GM19351 (cell line): ENCODE measurements around the gene SNX8.

Experiments used
- ATAC-seq: cut with Tn5 transposase; IDR thresholded peaks from one replicate; pipeline ENCODE4 v1.9.1; 2021; ENCODE audit warnings: mild to moderate bottlenecking, moderate library complexity; ENCODE audit not compliant: unreplicated experiment

SNX8 gene

DNA sequence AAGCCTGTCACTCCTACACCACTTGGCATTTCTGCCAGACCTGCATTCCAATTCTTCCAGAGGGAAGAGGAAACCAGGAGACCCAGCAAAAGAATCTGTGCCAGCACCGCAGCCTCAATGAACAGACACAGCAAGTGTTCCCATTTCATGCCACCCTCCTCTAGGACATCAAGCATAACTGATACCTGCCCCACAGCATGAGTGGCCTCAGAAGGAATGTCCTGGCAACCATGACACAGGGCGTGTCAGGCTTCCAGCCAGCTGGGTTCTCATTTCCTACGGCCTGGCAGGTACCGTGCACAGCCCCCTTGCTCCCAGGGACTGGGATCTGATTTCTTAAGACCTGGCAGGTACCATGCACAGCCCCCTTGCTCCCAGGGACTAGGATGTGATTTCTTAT lies 89.3 kb downstream of the SNX8 start:
- ATAC-seq: no peak

DNA sequence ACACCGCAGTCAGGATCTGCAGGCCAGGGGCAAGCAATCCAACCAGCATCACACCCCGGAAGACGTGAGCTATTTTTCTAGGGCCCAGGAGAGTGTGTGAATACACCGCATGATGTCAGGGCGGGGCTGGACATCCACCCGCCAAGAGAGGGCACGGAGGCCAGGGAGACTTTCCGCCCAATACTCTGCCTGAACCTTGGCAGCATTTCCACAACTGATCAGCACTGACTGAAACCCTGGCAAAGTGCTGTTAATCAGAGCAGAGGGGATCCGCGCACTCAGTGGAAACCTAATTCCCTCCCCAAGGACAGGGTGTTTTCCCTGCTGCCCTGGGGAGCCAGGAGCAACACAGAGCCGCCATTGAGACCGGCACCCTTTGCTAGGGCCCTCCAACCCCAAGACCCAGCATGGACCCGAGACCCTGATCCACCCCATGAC lies 89.7 kb downstream of the SNX8 start:
- no peak for ATAC-seq

DNA sequence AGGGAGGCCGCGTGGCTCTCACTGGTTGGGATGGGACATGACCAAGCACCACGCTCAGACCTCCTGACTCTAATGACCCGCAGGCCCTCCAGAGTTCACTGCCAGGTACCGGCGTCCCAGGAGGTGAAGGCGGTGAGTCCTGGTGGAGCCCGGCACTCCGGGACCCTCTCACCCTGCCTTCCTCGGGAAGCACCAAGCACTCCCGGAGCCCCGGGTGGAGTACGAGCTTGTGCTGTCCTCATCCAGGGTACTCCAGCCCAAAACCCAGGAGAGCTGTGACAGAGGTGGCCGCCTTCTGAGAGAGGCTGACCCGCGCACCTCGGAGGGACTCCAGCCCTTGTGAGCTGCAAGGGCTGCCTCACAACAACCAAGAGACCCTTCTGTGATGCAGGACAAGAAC lies 90.9 kb downstream of the SNX8 start:
- ATAC-seq: no peak

DNA sequence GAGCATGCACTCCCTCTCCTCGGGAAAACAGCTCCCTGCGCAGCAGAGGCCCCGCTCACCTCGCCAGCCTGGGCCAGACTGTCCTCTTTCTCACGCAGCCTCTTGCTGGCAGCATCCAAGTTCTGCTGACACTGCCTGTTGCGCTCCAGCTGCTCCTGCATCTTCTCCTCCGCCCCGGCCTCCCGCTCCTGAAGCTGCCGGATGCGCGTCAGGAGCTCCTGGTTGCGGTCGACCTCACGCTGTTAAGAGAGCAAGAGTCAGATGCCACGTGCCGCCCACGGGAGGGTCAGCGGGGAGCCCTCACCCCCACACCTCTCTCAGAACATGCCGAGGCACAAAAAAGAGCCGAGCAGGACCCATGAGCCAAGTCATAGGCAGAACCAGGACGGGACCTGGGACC lies 91.7 kb downstream of the SNX8 start:
- ATAC-seq: no peak

DNA sequence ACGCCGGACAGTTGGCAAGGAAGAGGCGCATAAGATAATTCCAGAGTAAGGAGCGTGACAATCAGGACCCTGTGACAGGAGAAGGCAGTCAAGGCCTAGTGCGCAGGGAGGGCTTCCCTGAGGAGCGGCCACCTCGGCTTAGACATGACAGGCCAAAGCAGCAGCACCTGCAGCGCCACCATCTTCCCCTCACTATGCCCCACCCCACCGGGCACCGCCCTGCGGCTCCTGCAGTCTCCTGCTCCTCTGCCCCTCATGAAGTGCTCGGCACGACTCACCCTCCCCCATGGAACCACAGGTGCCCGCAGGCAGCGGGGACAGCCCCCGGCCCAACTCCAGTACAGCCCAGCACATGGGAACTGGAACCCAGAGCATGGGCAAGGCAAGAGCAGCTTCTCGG lies 93.3 kb downstream of the SNX8 start:
- ATAC-seq: no peak

DNA sequence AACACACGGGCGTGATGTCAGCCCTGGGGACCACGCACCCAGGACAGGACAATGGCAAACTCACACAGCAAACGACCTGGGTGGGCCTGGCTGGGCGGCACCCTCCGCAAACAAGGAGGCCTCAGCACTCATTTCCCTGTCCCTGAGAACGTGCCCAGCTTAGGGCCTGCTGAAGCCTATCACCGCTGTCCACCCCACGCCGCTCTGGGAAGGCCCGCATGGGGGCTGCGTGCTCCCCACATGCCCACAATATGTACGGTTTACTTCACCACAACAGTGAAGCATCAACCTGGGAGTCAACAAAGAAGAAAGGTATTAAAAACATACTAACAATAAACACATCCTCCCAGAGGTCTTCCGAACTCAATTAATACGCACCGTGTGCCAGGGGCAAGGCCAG lies 93.7 kb downstream of the SNX8 start:
- no peak for ATAC-seq

DNA sequence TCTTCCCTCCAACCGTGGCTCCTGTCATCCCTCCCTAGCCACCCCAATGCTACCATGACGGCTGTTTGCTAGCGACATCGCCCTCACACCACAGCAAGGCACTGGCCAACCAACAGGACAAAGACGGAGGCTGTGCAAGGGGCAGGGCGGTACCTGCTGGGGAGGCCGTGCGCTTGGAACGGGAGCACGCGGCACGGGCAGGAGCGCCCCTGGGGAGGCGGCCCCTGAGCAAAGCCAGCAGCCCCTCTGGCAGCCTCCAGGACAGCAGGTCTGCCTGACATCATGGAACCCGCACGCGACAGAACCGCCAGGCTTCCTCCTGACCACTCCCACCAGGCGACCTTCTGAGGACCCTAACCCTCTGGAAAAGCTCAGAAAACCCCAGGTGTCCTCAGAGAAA lies 94.2 kb downstream of the SNX8 start:
- ATAC-seq: no peak

DNA sequence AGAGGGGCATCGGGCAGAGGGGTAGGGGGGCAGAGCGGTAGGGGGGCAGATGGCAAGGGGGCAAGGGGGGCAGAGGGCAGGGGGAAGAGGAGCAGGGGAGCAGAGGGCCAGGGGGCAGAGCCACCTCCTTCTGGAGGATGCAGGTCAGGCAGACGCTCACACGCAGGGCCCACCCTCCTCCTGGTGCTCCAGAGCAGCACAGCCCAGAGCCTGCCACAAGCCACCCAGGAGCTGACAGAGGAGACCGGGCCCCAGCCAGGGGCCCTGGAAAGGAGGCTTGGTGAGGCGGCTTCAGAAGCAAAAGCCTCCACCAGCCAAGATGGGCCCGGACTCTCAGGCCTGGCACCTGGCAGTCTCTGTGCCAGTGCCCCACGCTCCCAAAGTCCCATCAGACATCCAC lies 94.6 kb downstream of the SNX8 start:
- no peak for ATAC-seq

DNA sequence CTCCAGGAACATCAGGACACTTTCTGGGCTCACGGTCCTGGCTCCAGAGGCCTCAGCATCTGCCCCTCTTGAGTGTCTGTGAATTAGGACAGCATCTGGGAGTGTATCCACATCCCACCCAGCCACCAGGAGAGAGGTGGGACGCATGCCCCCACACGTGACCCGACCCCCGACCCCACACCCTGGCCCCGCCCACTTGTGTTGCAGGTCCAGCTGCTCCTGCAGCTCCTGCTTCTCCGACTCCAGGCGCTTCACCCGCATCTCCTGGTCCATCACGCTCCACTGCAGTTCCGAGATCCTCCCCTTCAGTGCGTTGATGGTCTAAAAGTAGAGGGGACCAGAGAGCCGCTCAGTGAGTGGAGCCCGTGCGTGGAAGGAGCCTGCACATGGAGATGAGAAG lies 95.1 kb downstream of the SNX8 start:
- ATAC-seq: no peak

DNA sequence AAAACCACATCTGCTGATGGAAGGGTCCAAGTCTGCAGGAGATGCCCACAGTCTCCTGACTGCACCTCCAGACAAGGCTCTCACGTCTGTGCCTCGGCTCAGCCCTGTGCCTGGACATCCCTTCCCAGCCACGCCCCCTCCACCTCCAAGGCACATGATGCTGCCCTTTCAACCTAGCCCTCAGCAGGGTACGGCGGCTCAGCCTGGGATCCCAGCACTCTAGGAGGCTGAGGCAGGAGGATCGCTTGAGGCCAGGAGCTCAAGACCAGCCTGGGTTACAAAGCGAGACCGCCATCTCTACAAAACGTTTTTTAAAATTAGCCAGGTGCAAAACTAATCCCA lies 95.8 kb downstream of the SNX8 start:
- no peak for ATAC-seq

DNA sequence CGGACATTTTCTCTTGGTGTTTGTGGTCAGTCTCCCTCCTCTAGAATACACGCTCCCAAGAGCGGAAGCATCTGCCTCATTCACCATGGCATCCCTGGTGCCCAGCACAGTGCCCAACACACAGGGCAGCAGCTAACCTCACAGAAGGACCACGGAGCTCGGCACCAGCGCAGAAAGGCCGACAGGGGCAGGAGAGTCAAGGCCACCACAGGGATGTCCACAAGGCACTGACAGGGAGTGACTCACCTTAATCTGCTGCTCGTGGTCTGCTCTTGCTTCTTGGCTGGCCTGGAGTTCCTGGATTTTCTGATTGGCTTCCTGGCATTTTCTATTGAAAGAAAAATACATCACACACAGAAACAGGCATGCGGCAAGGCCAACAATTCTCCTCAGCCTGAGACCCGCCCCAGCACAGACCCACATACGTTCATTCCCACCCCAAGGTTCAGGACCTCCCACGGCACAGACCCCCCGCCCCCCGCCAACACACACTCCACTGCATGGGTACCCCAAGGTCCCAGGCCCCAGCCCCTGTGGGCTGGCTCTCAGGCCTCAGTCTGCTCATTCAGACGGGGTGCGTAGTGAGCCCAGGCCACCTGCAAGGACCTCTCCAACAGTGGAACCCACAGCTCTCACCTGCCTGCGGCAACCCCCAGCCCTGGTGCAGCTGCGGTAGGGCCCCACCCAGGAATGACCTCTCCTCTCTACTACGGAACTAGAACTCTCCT lies 96.4 kb downstream of the SNX8 start:
- no peak for ATAC-seq

DNA sequence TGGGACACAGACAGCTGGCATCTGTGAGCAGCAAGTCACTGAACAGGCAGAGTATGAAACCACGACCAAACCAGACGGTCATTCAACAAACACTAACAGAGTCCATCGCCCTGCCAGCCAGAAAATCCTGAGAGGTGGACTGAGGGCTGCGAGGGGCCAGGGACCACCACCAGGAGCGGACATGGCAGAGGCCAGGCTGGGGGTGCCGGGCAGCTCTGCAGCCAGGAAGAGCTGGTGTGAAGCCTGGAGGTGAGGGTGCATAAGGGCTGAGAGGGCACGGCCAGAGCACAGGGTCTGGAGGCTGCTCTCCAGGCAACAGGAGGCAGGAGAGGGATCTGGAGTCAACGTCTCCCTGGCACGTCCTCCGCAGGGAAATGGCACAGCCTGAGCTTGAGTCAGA lies 97.0 kb downstream of the SNX8 start:
- ATAC-seq: no peak

DNA sequence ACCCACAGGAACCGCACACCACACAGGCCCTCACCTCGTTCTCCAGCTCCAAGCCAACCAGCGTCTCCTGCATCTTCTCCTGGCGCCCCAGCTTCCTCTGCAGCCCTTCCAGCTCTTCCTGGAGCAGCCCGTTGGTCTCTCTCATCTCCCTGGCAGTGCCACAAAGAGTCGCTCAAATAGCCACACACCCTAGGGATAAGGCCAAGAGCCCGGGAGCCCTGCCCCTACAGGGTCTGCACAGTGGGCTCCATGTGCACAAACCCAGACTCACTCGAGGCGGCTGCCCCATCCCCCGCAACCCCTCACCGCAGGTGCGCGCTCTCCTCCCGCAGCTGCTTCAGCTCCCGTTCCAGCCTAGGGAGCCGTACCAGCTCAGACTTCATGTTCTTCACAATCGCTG lies 98.4 kb downstream of the SNX8 start:
- ATAC-seq: no peak

DNA sequence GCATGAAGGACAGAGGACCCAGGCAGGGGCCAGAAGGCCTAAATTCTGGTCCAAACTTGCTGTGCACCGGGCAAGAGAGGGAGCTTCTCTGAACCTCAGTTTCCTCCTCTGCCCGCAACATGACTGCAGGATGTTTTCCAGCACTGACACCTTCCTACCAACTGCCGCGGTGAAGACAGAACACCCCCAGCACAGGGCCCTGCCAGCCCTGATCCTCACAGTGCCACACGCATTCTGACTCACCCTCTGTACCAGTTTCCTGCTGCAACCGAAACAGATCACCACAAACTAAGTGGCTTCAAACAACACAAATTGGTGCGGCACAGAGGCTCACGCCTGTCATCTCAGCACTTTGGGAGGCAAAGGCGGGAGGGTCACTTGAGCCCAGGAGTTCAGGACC lies 99.6 kb downstream of the SNX8 start:
- no peak for ATAC-seq

DNA sequence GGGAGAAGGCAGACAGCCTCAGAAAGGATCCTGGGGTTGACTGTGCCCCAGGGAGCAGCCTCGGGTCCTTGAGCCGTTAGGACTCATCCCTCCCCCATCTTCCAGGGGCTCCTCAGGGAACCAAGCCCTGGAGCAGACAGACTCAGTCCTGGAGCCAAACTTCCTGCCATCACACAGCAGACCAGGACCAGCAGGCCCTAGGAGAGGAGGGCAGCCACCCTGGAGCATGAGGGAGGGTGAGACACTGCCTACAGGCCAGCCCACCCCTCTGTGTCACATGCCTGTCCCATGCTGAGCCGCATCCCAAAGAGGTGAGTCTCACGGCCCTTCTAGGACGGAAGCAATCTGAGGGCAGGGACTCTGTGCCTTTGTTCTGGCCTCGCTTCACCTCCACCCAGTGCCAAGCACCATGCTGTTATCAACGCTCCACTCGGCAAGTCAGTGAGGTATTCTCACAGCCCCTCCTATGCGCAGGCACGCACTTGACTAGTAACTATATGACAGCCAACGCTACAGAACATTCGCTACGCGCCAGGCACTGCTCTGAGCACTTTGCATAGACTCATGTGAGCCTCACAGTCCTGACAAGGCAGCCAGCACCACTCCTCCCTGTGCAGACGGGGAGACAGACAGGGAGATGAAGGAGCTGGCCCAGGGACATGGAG lies 100.6 kb downstream of the SNX8 start:
- no peak for ATAC-seq

DNA sequence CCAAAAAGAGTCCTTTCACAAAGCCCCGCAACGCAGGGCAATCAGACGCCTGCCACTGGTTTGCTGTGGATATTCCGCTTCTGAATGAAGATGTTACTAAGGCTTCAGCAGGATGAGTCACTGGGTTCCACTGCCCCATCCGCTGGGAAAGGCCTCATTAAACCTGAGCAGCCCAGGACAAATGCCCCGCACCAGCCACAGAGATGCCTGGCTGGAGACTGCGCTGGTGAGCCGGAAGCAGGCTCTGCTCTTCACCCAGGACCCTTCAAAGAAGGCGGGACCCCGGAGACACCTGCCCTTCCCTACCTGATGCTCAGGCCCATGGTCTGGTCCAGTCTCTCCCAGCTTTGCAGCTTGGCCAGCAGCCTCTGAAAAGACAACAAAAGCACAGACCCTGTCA lies 101.3 kb downstream of the SNX8 start:
- ATAC-seq: no peak

DNA sequence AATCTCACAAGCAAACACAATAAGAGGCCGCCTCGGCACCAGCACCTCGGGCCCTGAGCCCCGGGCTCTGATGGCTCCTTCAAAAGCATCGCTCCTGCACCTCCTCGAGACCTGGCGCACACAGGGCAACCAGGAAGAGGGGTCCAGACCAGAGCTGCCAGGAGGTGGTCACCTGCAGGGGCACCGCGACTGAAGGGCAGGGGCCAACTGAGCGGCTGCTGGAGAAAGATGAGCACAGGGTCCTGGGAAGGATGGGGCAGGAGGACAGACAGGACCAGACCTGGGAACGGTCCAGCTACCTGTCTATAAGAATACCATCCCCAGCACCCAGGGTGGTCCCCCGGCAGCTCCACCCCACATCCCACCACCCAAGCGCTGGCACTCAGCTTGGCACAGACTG lies 102.3 kb downstream of the SNX8 start:
- no peak for ATAC-seq

DNA sequence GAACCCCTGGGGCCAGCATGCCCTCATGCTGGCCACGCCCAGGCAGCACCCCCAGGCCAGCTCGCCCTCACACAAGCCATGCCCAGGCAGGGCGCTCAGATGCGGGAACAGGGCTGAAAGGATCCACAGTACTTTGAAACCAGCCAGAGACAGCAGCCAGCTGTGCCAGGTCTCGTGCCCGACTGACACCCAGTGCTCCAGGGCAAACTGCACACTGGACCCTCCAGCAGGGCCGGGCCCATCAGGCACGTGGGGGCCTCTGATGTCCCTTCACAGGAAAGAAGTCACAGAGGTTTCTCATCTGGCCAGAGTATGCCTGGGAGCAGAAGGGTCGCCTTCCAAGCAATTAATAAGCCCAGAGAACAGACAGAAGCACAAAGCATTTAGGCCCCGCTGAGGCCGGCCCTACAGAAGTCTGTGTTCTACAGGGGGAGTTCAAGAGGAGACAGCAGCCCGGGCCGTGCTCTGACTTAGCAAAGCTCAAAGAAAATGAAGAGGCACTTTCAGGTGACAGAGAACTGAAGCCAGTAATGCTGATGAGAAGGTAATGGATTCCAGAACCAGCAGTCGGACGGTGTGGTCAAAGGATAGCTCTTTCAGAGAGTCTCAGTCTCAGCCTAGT lies 102.9 kb downstream of the SNX8 start:
- ATAC-seq: no peak

DNA sequence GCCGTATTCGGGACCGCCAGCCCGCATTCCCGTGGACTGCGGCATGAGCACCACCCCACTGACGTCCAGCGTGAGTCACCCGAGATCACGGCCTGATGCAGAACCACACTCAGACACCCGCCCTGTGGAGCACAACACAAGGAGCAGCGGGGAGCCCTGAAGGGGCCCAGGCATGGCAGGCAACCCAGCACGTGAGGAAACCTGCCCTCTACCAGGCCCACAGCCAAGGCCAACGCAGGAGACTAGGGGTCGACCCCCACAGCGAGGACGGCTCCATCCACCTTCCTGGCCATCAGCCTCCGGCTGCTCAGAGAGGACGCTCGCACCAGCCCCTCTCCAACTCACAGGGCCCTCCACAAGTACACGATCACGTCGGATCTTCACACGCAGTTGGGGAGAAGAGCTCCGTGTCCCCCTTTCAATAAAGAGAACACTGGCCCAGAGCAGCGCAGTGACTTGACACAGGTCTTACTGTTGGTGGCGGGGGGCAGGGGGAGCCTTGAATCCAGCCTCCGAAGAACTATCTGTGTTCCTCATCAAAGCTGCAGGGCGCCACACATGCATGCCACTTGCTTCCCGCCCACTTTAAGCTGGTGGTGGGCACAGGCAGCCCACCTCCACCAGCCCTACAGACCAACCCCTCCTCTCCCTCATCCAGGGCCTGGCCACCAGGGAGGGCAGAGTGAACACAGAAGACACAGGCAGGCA lies 103.5 kb downstream of the SNX8 start:
- ATAC-seq: no peak

DNA sequence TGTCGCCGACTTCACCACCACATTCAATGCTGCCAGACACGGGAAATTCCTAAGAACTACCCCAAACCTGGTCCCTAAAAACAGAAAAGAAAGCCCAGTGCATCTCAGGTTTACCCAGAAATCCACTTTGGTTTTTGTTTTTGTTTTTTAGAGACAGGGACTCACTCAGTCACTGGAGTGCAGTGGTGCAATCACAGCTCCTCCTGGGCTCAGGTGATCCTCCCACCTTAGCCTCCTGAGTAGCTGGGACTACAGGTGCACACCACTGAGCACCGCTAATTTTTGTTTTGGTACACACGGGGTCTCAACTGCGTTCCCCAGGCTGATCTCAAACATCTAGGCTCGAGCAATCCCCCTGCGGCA lies 104.3 kb downstream of the SNX8 start:
- peak; percentile 16 for ATAC-seq

DNA sequence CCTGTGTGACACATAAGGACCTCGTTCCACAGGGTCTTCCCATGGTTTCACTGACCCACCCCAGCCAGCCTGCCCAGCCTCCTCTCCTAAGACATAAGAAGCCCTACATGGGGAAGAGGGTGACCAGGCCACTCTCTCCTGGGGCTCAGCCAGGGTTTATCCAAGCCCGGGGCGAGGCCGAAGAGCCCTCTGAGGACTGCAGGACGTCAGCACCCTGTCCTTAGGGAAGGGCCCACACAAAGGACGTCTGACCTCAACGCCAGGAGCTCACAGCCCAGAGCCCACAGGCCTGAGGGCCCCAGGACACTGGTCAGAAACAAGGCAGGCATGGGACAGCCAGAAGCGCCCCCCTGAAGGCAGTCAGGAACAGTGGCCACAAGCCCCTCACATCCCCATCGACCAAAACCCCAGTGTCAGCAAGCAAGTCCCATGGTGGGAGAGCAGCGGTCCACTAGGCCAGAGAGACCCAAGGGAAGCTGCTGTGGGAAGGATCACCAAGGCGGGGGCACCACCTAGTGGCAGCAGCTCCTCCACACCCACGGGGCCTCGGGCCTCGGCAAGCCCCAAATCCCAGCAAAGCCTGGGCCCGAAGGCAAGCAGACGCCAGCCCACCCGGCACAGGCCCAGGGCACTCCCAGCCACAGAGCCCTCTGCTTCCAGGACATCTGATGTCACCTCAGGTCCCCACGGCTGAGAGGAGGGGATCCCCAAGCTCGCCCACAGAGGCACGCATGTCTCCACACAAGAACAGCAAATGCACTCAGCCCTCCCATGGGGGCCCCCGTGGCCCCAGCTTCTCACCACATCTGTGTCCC lies 104.9 kb downstream of the SNX8 start:
- peak; percentile 60 for ATAC-seq
